ENCODE data around the gene KLF11.
"Not testable (repeated sequence)": the region's sequence is repeated elsewhere in the genome, so short reads cannot be mapped to it uniquely, and the experiment has no call there.

KLF11 gene

GRCh38 chr2:10009811-10010781, 33.3 kb upstream of the KLF11 start:
- no peak for DNase-seq

DNA sequence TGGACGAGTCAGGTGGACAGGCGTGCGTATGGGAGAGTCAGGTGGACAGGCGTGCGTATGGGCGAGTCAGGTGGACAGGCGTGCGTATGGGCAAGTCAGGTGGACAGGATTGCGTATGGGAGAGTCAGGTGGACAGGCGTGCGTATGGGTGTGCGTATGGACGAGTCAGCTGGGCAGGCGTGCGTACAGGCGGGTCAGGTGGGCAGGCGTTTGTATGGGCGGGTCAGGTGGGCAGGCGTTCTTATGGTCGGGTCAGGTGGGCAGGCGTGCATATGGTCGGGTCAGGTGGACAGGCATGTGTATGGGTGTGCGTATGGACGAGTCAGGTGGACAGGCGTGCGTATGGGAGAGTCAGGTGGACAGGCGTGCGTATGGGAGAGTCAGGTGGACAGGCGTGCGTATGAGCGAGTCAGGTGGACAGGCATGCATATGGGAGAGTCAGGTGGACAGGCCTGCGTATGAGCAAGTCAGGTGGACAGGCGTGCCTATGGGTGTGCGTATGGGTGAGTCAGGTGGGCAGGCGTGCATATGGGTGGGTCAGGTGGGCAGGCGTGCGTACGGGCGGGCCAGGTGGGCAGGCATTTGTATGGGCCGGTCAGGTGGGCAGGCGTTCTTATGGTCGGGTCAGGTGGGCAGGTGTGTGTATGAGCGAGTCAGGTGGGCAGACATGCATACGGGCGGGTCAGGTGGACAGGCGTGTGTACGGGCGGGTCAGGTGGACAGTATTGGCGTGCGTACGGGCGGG, 32.3 kb upstream of the KLF11 start:
- DNase-seq: not testable (repeated sequence)

DNA sequence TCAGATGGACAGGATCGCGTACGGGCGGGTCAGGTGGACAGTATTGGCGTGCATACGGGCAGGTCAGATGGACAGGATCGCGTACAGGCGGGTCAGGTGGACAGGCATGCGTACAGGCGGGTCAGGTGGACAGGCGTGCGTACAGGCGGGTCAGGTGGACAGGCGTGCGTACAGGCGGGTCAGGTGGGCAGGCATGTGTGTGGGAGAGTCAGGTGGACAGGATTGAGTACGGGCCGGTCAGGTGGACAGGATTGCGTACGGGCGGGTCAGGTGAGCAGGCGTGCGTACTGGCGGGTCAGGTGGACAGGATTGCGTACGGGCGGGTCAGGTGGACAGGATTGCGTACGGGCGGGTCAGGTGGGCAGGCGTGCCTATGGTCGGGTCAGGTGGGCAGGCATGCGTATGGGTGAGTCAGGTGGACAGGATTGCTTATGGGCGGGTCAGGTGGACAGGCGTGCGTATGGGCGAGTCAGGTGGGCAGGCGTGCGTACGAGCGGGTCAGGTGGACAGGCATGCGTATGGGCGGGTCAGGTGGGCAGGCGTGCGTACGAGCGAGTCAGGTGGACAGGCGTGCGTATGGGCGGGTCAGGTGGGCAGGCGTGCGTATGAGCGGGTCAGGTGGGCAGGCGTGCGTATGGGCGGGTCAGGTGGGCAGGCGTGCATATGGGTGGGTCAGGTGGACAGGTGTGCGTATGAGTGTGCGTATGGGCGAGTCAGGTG, 31.6 kb upstream of the KLF11 start:
- not testable (repeated sequence) for DNase-seq

- not testable (repeated sequence) for DNase-seq
Measured at GRCh38 chr2:10012366-10012962, 30.9 kb upstream of the KLF11 start.

- no peak for DNase-seq
Measured at GRCh38 chr2:10012963-10013461, 30.3 kb upstream of the KLF11 start.

DNA sequence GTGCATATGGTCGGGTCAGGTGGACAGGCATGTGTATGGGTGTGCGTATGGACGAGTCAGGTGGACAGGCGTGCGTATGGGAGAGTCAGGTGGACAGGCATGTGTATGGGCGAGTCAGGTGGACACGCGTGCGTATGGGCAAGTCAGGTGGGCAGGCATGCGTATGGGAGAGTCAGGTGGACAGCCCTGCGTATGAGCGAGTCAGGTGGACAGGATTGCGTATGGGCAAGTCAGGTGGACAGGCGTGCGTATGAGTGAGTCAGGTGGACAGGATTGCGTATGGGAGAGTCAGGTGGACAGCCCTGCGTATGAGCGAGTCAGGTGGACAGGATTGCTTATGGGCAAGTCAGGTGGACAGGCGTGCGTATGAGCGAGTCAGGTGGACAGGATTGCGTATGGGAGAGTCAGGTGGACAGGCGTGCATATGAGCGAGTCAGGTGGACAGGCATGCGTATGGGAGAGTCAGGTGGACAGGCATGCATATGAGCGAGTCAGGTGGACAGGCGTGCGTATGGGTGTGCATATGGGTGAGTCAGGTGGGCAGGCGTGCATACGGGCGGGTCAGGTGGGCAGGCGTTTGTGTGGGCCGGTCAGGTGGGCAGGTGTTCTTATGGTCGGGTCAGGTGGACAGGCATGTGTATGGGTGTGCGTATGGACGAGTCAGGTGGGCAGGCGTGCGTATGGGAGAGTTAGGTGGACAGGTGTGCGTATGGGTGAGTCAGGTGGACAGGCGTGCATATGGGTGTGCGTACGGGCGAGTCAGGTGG, 29.5 kb upstream of the KLF11 start:
- not testable (repeated sequence) for DNase-seq

GRCh38 chr2:10014418-10015190, 28.7 kb upstream of the KLF11 start:
- no peak for DNase-seq

DNA sequence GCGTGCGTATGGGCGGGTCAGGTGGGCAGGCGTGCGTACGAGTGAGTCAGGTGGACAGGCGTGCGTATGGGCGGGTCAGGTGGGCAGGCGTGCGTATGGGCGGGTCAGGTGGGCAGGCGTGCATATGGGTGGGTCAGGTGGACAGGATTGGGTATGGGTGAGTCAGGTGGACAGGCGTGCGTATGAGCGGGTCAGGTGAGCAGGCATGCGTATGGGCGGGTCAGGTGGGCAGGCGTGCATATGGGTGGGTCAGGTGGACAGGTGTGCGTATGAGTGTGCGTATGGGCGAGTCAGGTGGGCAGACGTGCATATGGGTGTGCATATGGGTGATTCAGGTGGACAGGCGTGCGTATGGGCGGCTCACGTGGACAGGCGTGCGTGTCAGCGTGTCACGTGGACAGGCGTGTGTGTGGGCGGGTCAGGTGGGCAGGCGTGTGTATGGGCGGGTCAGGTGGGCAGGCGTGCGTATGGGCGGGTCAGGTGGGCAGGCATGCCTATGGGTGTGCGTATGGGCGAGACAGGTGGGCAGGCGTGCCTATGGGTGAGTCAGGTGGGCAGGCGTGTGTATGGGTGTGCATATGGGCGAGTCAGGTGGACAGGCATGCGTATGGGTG, 27.9 kb upstream of the KLF11 start:
- DNase-seq: not testable (repeated sequence)

DNA sequence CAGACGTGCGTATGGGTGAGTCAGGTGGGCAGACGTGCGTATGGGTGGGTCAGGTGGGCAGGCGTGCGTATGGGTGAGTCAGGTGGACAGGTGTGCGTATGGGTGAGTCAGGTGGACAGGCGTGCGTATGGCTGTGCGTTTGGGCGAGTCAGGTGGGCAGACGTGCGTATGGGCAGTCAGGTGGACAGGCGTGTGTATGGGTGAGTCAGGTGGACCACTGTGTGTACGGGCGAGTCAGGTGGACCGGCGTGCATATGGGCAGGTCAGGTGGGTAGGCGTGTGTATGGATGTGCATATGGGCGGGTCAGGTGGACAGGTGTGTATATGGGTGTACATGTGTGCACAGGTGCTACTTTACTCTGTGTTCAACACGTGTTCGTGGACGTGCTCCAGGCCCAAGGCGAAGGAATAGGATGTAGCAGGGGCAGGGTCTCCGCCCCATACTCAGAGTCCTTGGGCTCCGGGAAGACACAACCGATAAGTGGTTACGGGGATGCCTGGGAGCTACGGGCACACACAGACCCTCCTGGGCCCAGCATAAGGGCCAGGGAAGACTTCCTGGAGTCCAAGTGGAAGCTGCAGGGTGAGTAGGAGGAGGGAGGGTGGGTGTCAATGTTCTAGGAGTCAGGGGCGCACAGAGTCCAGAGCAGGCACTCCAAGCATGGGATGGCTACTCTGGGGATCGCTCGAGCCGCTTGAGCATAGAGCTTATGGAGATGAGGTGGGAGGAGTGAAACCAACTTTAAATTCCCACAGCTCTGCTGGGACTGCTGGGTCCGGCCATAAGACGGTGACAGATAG, 27.1 kb upstream of the KLF11 start:
- no peak for DNase-seq

GRCh38 chr2:10016802-10017258, 26.5 kb upstream of the KLF11 start:
- no peak for DNase-seq

DNA sequence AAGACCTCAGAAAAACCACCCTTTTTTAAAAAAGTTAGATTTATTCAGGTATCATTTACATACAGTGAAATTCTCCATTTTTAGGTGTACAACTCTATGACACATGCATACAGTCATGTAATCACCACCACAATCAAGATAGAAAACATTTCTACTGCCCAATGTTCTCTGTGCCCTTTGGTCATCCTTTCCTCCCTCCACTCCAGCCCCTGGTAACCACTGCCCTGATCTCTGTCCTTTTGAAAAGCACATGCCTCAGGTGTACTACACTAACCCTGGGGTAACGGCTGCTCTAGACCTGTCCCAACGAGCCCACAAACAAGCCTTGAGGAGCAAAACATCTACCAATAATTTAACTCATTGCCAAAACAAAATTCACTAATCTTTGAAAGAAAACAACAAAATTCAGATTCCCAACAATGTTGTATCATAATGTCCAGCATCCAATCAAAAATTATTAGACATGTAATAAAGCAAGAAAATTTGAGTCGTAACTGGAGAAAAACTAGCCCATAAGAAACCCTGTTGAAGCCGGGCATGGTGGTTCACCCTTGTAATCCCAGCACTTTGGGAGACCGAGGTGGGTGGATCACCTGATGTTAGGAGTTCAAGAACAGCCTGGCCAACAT, 25.9 kb upstream of the KLF11 start:
- DNase-seq: no peak

DNA sequence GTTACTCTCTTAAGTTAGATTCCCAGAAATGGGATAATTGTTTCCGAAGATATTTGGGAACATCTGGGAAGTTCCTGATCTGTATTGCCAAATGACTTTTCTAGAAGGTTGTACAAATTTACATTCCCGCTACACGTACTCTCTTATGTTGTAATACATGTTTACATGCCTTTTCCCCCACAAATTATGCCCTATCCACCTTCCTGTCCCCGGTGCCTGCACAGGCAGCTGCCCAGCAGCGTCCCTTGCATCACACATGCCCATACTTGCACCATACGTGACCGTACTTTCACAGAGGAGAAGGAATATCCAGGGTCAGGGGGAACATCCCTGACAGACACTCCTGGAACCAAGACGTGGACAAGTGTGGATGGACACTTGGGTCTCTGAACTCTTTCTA, 24.2 kb upstream of the KLF11 start:
- DNase-seq: no peak

GRCh38 chr2:10019602-10020400, 23.5 kb upstream of the KLF11 start:
- DNase-seq: no peak

DNA sequence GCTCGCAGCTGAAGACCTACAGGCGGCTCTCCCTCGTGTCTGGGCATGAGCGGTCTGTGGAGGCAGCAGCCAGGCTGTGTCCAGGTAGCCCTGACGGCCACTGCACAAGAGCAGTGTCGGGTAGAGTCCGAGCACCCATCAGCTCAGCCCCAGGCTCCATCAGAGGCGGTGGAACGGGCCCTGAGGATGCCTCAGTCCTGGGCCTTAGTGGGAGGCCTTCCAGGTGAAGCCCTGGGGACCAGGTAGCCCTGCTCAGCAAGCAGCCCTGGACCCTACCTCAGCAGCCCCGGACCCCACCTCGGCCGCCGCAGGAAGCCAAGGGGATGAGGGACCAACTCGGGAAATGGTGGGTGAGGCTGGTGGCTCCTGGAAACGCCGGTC, 21.3 kb upstream of the KLF11 start:
- no peak for DNase-seq

- no peak for DNase-seq
Measured at GRCh38 chr2:10022445-10022844, 20.9 kb upstream of the KLF11 start.

GRCh38 chr2:10022966-10023662, 20.2 kb upstream of the KLF11 start:
- no peak for DNase-seq

- no peak for DNase-seq
Measured at GRCh38 chr2:10026940-10027569, 16.3 kb upstream of the KLF11 start.
